ENCODE results near the gene ADH1B.

ADH1B gene

GRCh38 chr4:99293357-99293756 lies 27.8 kb downstream of the ADH1B start:
- POLR2A ChIA-PET, result no interaction called here

GRCh38 chr4:99290848-99291786 lies 30.1 kb downstream of the ADH1B start, which contains the start of gene ADH1A:
Gene ADH1A, minus strand, starts transcription at chr4:99290985. Its CDS starts 71 bp downstream, at chr4:99290914.
- ChIA-PET POLR2A (no interaction called here), CTCF (no interaction called here)
- no peak for DNase-seq (ENCODE audit: extremely low spot score)
- TF ChIP-seq ZNF384 (IDR thresholded peaks at IDR 0.05), result no peak
- no peak for TF ChIP-seq PKNOX1 (IDR thresholded peaks at IDR 0.05)
- no peak for TF ChIP-seq LEF1 (IDR thresholded peaks at IDR 0.05; ENCODE audit: borderline replicate concordance)
- TF ChIP-seq SUZ12 (IDR thresholded peaks at IDR 0.05), result no peak
- no peak for TF ChIP-seq HDGF (IDR thresholded peaks at IDR 0.05; ENCODE audit: borderline replicate concordance)
- no peak for TF ChIP-seq ELF4 (IDR thresholded peaks at IDR 0.05)
- TF ChIP-seq NFRKB (IDR thresholded peaks at IDR 0.05), result no peak
- no peak for TF ChIP-seq TARDBP (IDR thresholded peaks at IDR 0.05)
- TF ChIP-seq BHLHE40 (IDR thresholded peaks at IDR 0.05; ENCODE audit: borderline replicate concordance), result no peak
- no peak for TF ChIP-seq ARNT (IDR thresholded peaks at IDR 0.05)
- TF ChIP-seq CTBP1 (IDR thresholded peaks at IDR 0.05; ENCODE audit: borderline replicate concordance), result no peak
- no peak for TF ChIP-seq FOXK2 (IDR thresholded peaks at IDR 0.05)
- no peak for TF ChIP-seq FOXA1 (IDR thresholded peaks at IDR 0.05)
- TF ChIP-seq L3MBTL2 (conservative IDR thresholded peaks at IDR 0.05), result no peak

More at GRCh38 chr4:99293357-99293756, 27.8 kb downstream of the ADH1B start:
- DNase-seq (ENCODE audit: extremely low spot score), result no peak
- TF ChIP-seq L3MBTL2 (conservative IDR thresholded peaks at IDR 0.05) (no peak), TARDBP (IDR thresholded peaks at IDR 0.05) (no peak), ZNF384 (IDR thresholded peaks at IDR 0.05) (no peak), SUZ12 (IDR thresholded peaks at IDR 0.05) (no peak), CTBP1 (IDR thresholded peaks at IDR 0.05; ENCODE audit: borderline replicate concordance) (no peak), LEF1 (IDR thresholded peaks at IDR 0.05; ENCODE audit: borderline replicate concordance) (no peak), HDGF (IDR thresholded peaks at IDR 0.05; ENCODE audit: borderline replicate concordance) (no peak), NFRKB (IDR thresholded peaks at IDR 0.05) (no peak)
- CTCF ChIA-PET, result no interaction called here

- CTCF ChIA-PET, result no interaction called here
Measured at GRCh38 chr4:99285387-99285786, 35.8 kb downstream of the ADH1B start.

GRCh38 chr4:99282731-99283130 lies 38.5 kb downstream of the ADH1B start:
- TF ChIP-seq NFRKB (IDR thresholded peaks at IDR 0.05) (no peak), LEF1 (IDR thresholded peaks at IDR 0.05; ENCODE audit: borderline replicate concordance) (no peak), FOXM1 (IDR thresholded peaks at IDR 0.05; ENCODE audit: borderline replicate concordance) (no peak), FOXK2 (IDR thresholded peaks at IDR 0.05) (no peak), HDGF (IDR thresholded peaks at IDR 0.05; ENCODE audit: borderline replicate concordance) (no peak), BHLHE40 (IDR thresholded peaks at IDR 0.05; ENCODE audit: borderline replicate concordance) (no peak), TARDBP (IDR thresholded peaks at IDR 0.05) (no peak), ELF4 (IDR thresholded peaks at IDR 0.05) (no peak)
- ChIA-PET CTCF (no interaction called here), POLR2A (no interaction called here)
- DNase-seq (ENCODE audit: extremely low spot score), result no peak

More at GRCh38 chr4:99285387-99285786, 35.8 kb downstream of the ADH1B start:
- TF ChIP-seq FOXA1 (IDR thresholded peaks at IDR 0.05), result no peak
- POLR2A ChIA-PET, result no interaction called here
- no peak for DNase-seq (ENCODE audit: extremely low spot score)

GRCh38 chr4:99281261-99281660 lies 39.9 kb downstream of the ADH1B start:
- ChIA-PET CTCF (no interaction called here), POLR2A (no interaction called here)
- TF ChIP-seq NFRKB (IDR thresholded peaks at IDR 0.05) (no peak), SP1 (IDR thresholded peaks at IDR 0.05) (no peak), FOXM1 (IDR thresholded peaks at IDR 0.05; ENCODE audit: borderline replicate concordance) (no peak), LEF1 (IDR thresholded peaks at IDR 0.05; ENCODE audit: borderline replicate concordance) (no peak), L3MBTL2 (conservative IDR thresholded peaks at IDR 0.05) (no peak), TARDBP (IDR thresholded peaks at IDR 0.05) (no peak), ELF4 (IDR thresholded peaks at IDR 0.05) (no peak), ZNF384 (IDR thresholded peaks at IDR 0.05) (no peak), FOXA1 (IDR thresholded peaks at IDR 0.05) (no peak)

GRCh38 chr4:99276417-99276816 lies 44.8 kb downstream of the ADH1B start:
- ChIA-PET POLR2A (no interaction called here), CTCF (no interaction called here)
- TF ChIP-seq SP1 (IDR thresholded peaks at IDR 0.05), result no peak
- no peak for TF ChIP-seq PKNOX1 (IDR thresholded peaks at IDR 0.05)
- no peak for TF ChIP-seq TARDBP (IDR thresholded peaks at IDR 0.05)
- no peak for TF ChIP-seq ZNF384 (IDR thresholded peaks at IDR 0.05)
- no peak for TF ChIP-seq L3MBTL2 (conservative IDR thresholded peaks at IDR 0.05)
- TF ChIP-seq NFRKB (IDR thresholded peaks at IDR 0.05), result no peak
- TF ChIP-seq SUZ12 (IDR thresholded peaks at IDR 0.05), result no peak
- no peak for TF ChIP-seq FOXM1 (IDR thresholded peaks at IDR 0.05; ENCODE audit: borderline replicate concordance)
- TF ChIP-seq LEF1 (IDR thresholded peaks at IDR 0.05; ENCODE audit: borderline replicate concordance), result no peak
- no peak for TF ChIP-seq HDGF (IDR thresholded peaks at IDR 0.05; ENCODE audit: borderline replicate concordance)
- no peak for DNase-seq (ENCODE audit: extremely low spot score)

More at GRCh38 chr4:99281261-99281660, 39.9 kb downstream of the ADH1B start:
- no peak for DNase-seq (ENCODE audit: extremely low spot score)

GRCh38 chr4:99275885-99276284 lies 45.3 kb downstream of the ADH1B start:
- ChIA-PET CTCF (no interaction called here), POLR2A (no interaction called here)
- TF ChIP-seq LEF1 (IDR thresholded peaks at IDR 0.05; ENCODE audit: borderline replicate concordance), result no peak
- TF ChIP-seq FOXM1 (IDR thresholded peaks at IDR 0.05; ENCODE audit: borderline replicate concordance), result no peak
- no peak for TF ChIP-seq L3MBTL2 (conservative IDR thresholded peaks at IDR 0.05)
- TF ChIP-seq FOXK2 (IDR thresholded peaks at IDR 0.05), result no peak
- no peak for TF ChIP-seq CTBP1 (IDR thresholded peaks at IDR 0.05; ENCODE audit: borderline replicate concordance)
- no peak for TF ChIP-seq HDGF (IDR thresholded peaks at IDR 0.05; ENCODE audit: borderline replicate concordance)
- no peak for TF ChIP-seq PKNOX1 (IDR thresholded peaks at IDR 0.05)
- no peak for TF ChIP-seq TARDBP (IDR thresholded peaks at IDR 0.05)
- TF ChIP-seq SP1 (IDR thresholded peaks at IDR 0.05), result no peak
- TF ChIP-seq ARNT (IDR thresholded peaks at IDR 0.05), result no peak
- no peak for TF ChIP-seq SUZ12 (IDR thresholded peaks at IDR 0.05)
- TF ChIP-seq BHLHE40 (IDR thresholded peaks at IDR 0.05; ENCODE audit: borderline replicate concordance), result no peak
- no peak for TF ChIP-seq NFRKB (IDR thresholded peaks at IDR 0.05)
- no peak for DNase-seq (ENCODE audit: extremely low spot score)

Measured in HEK293T (cell line).